MCF 10A (cell line): ENCODE data around the gene CFB. TPM values are rescaled to one million over a fixed set of nuclear protein-coding genes. Genes with fewer than 3 reads are reported as not detected.
"Not testable (repeated sequence)": the region's sequence is repeated elsewhere in the genome, so short reads cannot be mapped to it uniquely, and the experiment has no call there.

Experiments
- BruUV-seq: library from RNA; stranded (reverse); fragments of 400-500 nt; replicated peaks from 2 replicates; lab custom pipeline; 2021; lab: Mats Ljungman, UMichigan
- CTCF ChIA-PET: fragments of 300-600 bp; sonication (Branson Sonifier 250); formaldehyde crosslinking; extraction: SDS; loops from one replicate; lab custom pipeline; 2021; ENCODE audit warnings: antibody characterized with exemption, inconsistent platforms; lab: Yijun Ruan, JAX
- POLR2A ChIA-PET: fragments of 300-600, 350-650 bp; sonication (Branson Sonifier 250); formaldehyde crosslinking; extraction: SDS; loops from one replicate; lab custom pipeline; 2020; ENCODE audit warnings: antibody characterized with exemption, inconsistent platforms; lab: Yijun Ruan, JAX
- DNase-seq: peaks from one replicate; pipeline ENCODE4 v3.0.0-alpha.2; 2018; ENCODE audit not compliant: unreplicated experiment
- H3K27ac Mint-ChIP-seq: one replicate; pipeline ENCODE4 v1.8.0; 2022; ENCODE audit warnings: mild to moderate bottlenecking, low read depth, mixed read lengths; ENCODE audit not compliant: unreplicated experiment
- H3K27me3 Mint-ChIP-seq: one replicate; pipeline ENCODE4 v1.8.0; 2022; ENCODE audit warnings: mixed read lengths; ENCODE audit not compliant: insufficient read depth, unreplicated experiment
- H3K36me3 Mint-ChIP-seq: one replicate; pipeline ENCODE4 v1.8.0; 2022; ENCODE audit warnings: mild to moderate bottlenecking, moderate library complexity, mixed read lengths; ENCODE audit not compliant: insufficient read depth, unreplicated experiment
- H3K4me1 Mint-ChIP-seq: one replicate; pipeline ENCODE4 v1.8.0; 2022; ENCODE audit warnings: mixed read lengths; ENCODE audit not compliant: insufficient read depth, unreplicated experiment
- H3K4me3 Mint-ChIP-seq: one replicate; pipeline ENCODE4 v1.8.0; 2022; ENCODE audit warnings: mild to moderate bottlenecking, moderate library complexity, mixed read lengths; ENCODE audit not compliant: unreplicated experiment
- H3K9me3 Mint-ChIP-seq: one replicate; pipeline ENCODE4 v1.8.0; 2022; ENCODE audit warnings: mixed read lengths; ENCODE audit not compliant: unreplicated experiment
- intact Hi-C: fragments of 100-400 bp; cut with micrococcal nuclease; formaldehyde crosslinking; loops from 2 replicates; pipeline ENCODE4 v1.14.1; 2022
- total RNA-seq: library from RNA; stranded (reverse); gene quantifications from 2 replicates; pipeline ENCODE4 v1.2.3, GENCODE V29; 2022
- TF ChIP-seq, protein P1 (sequence below): fragments of 200-600 bp; IDR thresholded peaks from one replicate; pipeline ENCODE4 v1.8.0; 2022; ENCODE audit warnings: antibody characterized with exemption, mild to moderate bottlenecking; ENCODE audit not compliant: unreplicated experiment

Gene CFB
- total RNA-seq, 1 experiment from 2014 or later, result 24.6 TPM

DNA sequence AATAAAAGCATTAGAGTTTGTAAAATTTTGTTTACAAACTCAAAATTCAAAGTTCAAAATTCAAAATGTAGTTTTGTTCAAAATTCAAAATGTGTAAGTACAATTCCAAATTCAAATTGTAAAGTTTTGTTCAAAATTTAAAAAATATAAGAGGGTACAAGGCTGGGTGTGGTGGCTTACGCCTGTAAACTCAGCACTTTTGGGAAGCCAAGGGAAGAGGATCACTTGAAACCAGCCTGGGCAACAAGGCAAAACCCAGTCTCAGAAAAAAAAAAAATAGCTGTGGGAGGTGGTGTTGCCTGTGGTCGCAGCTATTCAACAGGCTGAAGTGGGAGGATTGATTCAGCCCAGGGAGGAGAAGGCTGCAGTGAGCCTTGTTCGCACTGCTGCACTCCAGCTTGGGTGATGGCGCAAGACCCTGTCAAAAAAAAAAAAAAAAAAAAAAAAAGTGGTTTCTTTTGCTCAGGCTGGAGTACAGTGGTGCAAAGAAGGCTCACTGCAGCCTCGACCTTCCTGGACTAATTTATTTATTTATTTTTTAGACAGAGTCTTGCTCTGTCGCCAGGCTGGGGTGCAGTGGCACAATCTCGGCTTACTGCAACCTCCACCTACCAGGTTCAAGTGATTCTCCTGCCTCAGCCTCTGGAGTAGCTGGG is 38.6 kb upstream of the CFB start:
- TF ChIP-seq, protein P1, sequence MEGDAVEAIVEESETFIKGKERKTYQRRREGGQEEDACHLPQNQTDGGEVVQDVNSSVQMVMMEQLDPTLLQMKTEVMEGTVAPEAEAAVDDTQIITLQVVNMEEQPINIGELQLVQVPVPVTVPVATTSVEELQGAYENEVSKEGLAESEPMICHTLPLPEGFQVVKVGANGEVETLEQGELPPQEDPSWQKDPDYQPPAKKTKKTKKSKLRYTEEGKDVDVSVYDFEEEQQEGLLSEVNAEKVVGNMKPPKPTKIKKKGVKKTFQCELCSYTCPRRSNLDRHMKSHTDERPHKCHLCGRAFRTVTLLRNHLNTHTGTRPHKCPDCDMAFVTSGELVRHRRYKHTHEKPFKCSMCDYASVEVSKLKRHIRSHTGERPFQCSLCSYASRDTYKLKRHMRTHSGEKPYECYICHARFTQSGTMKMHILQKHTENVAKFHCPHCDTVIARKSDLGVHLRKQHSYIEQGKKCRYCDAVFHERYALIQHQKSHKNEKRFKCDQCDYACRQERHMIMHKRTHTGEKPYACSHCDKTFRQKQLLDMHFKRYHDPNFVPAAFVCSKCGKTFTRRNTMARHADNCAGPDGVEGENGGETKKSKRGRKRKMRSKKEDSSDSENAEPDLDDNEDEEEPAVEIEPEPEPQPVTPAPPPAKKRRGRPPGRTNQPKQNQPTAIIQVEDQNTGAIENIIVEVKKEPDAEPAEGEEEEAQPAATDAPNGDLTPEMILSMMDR, result no peak
- Mint-ChIP-seq H3K27me3 (no peaks in the 10 kb centered on the region), H3K27ac (no peak overlapping the region), H3K4me3 (no peak overlapping the region), H3K36me3 (no peaks in the 10 kb centered on the region), H3K9me3 (no peaks in the 10 kb centered on the region), H3K4me1 (peaks cover 20% of the 10 kb centered on the region)
- ChIA-PET CTCF (interaction anchor here (0.8 to 4.8 kb wide), 3 partner anchors 13 to 45 kb away, joined by 3 to 32 read pairs (median 5); no protein-coding TSS in a partner anchor), POLR2A (interaction anchor here (0.6 to 1.7 kb wide), 14 partner anchors 10 to 221 kb away, joined by 3 to 5 read pairs (median 4); partner anchors contain the start of genes ATF6B, DXO, EHMT2 and NEU1)
- intact Hi-C loops, result no loop called here
- BruUV-seq, result no TSS peak
- peak; percentile 65 for DNase-seq

DNA sequence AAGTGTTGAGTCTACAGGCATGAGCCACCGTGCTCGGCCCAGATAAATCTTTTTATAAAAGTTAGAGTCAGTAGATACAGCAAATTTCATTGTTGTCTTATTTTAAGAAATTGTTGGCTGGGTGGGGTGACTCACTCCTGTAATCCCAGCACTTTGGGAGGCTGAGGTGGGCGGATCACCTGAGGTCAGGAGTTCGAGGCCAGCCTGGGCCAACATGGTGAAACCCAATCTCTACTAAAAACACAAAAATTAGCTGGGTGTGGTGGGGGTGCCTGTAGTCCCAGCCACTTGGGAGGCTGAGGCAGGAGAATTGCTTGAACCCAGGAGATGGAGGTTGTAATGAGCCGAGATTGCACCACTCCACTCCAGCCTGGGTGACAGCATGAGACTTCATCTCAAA is 37.6 kb upstream of the CFB start:
- CTCF ChIA-PET, result interaction anchor here (0.7 to 4.8 kb wide), 3 partner anchors 18 to 824 kb away, joined by 3 to 32 read pairs (median 3); no protein-coding TSS in a partner anchor

DNA sequence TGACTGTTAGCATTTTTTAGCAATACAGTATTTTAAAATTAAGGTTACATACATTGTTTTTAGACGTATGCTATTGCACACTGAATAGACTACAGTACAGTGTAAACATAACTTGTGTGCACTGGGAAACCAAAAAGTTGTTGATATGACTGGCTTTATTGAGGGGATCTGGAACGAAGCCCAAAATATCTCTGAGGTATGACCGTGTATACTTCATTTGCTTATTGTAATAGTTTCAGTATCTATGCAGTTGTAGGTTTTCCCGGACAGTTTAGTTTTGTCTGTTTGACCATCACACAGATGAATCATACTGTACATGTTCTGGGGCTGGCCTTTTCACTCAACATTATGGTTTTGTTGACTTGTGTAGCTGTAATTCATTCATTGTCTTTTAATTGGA is 37.1 kb upstream of the CFB start:
- Mint-ChIP-seq H3K27ac (no peak overlapping the region), H3K27me3 (no peaks in the 10 kb centered on the region), H3K4me1 (peaks cover 15% of the 10 kb centered on the region), H3K9me3 (no peaks in the 10 kb centered on the region), H3K4me3 (no peak overlapping the region), H3K36me3 (no peaks in the 10 kb centered on the region)
- ChIA-PET CTCF (interaction anchor here (0.7 to 4.8 kb wide), 3 partner anchors 30 to 824 kb away, joined by 3 to 32 read pairs (median 3); no protein-coding TSS in a partner anchor), POLR2A (interaction anchor here (0.8 to 1.3 kb wide), 5 partner anchors 37 to 219 kb away, joined by 3 to 8 read pairs (median 5); partner anchors contain the start of genes ATF6B, CFB and DXO)
- TF ChIP-seq, protein P1, result no peak
- peak; percentile 40 for DNase-seq
- intact Hi-C loops, result no loop called here
- no TSS peak for BruUV-seq

More for the DNA sequence above, 37.6 kb upstream of the CFB start:
- POLR2A ChIA-PET, result interaction anchor here (0.7 to 1.7 kb wide), 6 partner anchors 9 to 220 kb away, joined by 3 to 5 read pairs (median 4); partner anchors contain the start of genes ATF6B and DXO
- BruUV-seq, intact Hi-C loops, H3K27me3 Mint-ChIP-seq, H3K9me3 Mint-ChIP-seq, H3K27ac Mint-ChIP-seq, DNase-seq, H3K36me3 Mint-ChIP-seq, H3K4me3 Mint-ChIP-seq: not testable (repeated sequence)
- H3K4me1 Mint-ChIP-seq, result peaks cover 15% of the 10 kb centered on the region

DNA sequence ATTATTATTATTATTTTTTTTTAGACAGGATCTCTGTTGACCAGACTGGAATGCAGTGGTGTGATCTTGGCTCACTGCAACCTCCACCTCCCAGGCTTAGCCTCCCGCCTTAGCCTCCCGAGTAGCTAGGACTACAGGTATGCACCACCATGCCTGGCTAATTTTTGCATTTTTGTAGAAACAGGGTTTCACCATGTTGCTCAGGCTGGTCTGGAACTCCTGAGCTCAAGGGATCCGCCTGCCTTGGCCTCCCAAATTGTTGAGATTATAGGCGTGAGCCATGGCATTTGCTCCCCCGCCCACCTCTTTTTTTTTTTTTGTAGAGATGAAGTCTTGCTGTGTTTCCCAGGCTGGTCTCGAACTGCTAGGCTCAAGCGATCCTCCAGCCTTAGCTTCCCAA is 36.6 kb upstream of the CFB start:
- H3K27ac Mint-ChIP-seq, H3K4me3 Mint-ChIP-seq, H3K9me3 Mint-ChIP-seq, H3K27me3 Mint-ChIP-seq, BruUV-seq, DNase-seq, H3K36me3 Mint-ChIP-seq, intact Hi-C loops: not testable (repeated sequence)
- ChIA-PET CTCF (interaction anchor here (1.3 to 4.8 kb wide), 2 partner anchors 30 to 43 kb away, joined by 3 to 32 read pairs; no protein-coding TSS in a partner anchor), POLR2A (interaction anchor here (0.8 to 1.1 kb wide), 4 partner anchors 36 to 74 kb away, joined by 4 to 8 read pairs (median 6); partner anchors contain the start of genes CFB and DXO)
- H3K4me1 Mint-ChIP-seq, result peaks cover 15% of the 10 kb centered on the region
